Measurements from ENCODE around the gene PRKD1. TPM values are rescaled to one million over a fixed set of nuclear protein-coding genes. Genes with fewer than 3 reads are reported as not detected.

PRKD1 gene
- total RNA-seq, 2 experiments from 2014 or later, result not detected

- ATAC-seq (ENCODE audit: poor library complexity) (no peak), DNase-seq (no peak)
- Mint-ChIP-seq H3K9me3 (peaks cover 2% of the 10 kb centered on the region), H3K27me3 (no peaks in the 10 kb centered on the region), H3K36me3 (ENCODE audit: low read depth) (no peaks in the 10 kb centered on the region), H3K4me3 (no peak overlapping the region), H3K27ac (no peak overlapping the region), H3K4me1 (ENCODE audit: low read depth) (no peaks in the 10 kb centered on the region)
- Histone ChIP-seq H3K27me3 (ENCODE audit: control insufficient read depth in 1 of 2, insufficient read depth in 2 of 2, low read length in 2 of 2) (no peaks in the 10 kb centered on the region), H3K27ac (ENCODE audit: low read depth in 1 of 2, low read length in 2 of 2) (no peak overlapping the region), H3K9me3 (ENCODE audit: control insufficient read depth in 1 of 2, insufficient read depth in 1 of 2, low read length in 2 of 2) (no peaks in the 10 kb centered on the region), H3K36me3 (ENCODE audit: insufficient read depth, low read length) (no peaks in the 10 kb centered on the region), H3K4me1 (ENCODE audit: insufficient read depth, low read length) (no peaks in the 10 kb centered on the region), H3K4me3 (ENCODE audit: low read length) (no peak overlapping the region)
- intact Hi-C loops (cut with DNase I, micrococcal nuclease), result no loop called here
- TF ChIP-seq CTCF (IDR thresholded peaks at IDR 0.05), result no peak
- CTCF ChIA-PET, result no interaction called here
- POLR2A ChIA-PET, result no interaction called here
These were observed 263.1 kb downstream of the PRKD1 start for GRCh38 chr14:29664515-29664914.

DNA sequence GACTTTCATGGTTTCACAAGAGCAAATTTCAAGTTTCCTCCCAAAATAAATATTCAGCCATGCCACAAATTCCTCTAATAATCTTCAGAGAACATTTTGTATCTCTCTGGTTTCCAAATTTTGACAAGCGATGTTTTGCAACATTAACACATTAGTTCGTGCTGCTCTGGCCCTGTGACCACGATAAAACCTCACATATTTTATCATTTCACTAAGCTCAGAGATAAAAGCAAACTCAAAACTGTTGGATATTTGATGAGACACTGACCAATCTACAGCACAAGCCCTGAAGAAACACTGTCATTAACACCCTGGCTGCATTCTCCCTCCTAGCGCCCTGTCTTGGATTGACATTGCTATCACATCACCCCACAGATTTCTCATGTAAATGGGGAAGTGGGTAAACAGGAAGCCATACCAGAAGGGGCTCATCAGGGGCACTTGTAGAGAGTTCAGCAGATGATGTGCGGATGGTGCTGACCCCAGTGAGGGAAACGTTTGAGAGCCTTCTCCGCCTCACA lies 264.3 kb downstream of the PRKD1 start:
- no peaks in the 10 kb centered on the region for H3K36me3 Mint-ChIP-seq (ENCODE audit: low read depth)
- H3K36me3 ChIP-seq (ENCODE audit: insufficient read depth, low read length), result no peaks in the 10 kb centered on the region
- no peak for TF ChIP-seq CTCF (IDR thresholded peaks at IDR 0.05)
- intact Hi-C loops (cut with DNase I, micrococcal nuclease), result no loop called here
- no peak overlapping the region for H3K27ac Mint-ChIP-seq
- POLR2A ChIA-PET, result no interaction called here
- no peak for DNase-seq
- no peaks in the 10 kb centered on the region for H3K27me3 Mint-ChIP-seq
- H3K9me3 ChIP-seq (ENCODE audit: control insufficient read depth in 1 of 2, insufficient read depth in 1 of 2, low read length in 2 of 2), result no peaks in the 10 kb centered on the region
- H3K4me1 Mint-ChIP-seq (ENCODE audit: low read depth), result no peaks in the 10 kb centered on the region
- no peak overlapping the region for H3K27ac ChIP-seq (ENCODE audit: low read depth in 1 of 2, low read length in 2 of 2)
- H3K4me1 ChIP-seq (ENCODE audit: insufficient read depth, low read length), result no peaks in the 10 kb centered on the region
- H3K4me3 ChIP-seq (ENCODE audit: low read length), result no peak overlapping the region
- H3K9me3 Mint-ChIP-seq, result no peaks in the 10 kb centered on the region
- H3K27me3 ChIP-seq (ENCODE audit: control insufficient read depth in 1 of 2, insufficient read depth in 2 of 2, low read length in 2 of 2), result no peaks in the 10 kb centered on the region
- H3K4me3 Mint-ChIP-seq, result no peak overlapping the region
- CTCF ChIA-PET, result no interaction called here
- ATAC-seq (ENCODE audit: poor library complexity), result no peak

GRCh38 chr14:29654901-29655550 lies 272.6 kb downstream of the PRKD1 start:
- peaks cover under 1% of the 10 kb centered on the region for H3K36me3 Mint-ChIP-seq (ENCODE audit: low read depth)
- no peaks in the 10 kb centered on the region for H3K27me3 ChIP-seq (ENCODE audit: control insufficient read depth in 1 of 2, insufficient read depth in 2 of 2, low read length in 2 of 2)
- no peaks in the 10 kb centered on the region for H3K4me1 Mint-ChIP-seq (ENCODE audit: low read depth)
- no peak for DNase-seq
- ATAC-seq (ENCODE audit: poor library complexity), result no peak
- no peaks in the 10 kb centered on the region for H3K9me3 Mint-ChIP-seq
- no peak overlapping the region for H3K4me3 Mint-ChIP-seq
- ChIA-PET CTCF (no interaction called here), POLR2A (no interaction called here)
- no peak overlapping the region for H3K27ac ChIP-seq (ENCODE audit: low read depth in 1 of 2, low read length in 2 of 2)
- H3K9me3 ChIP-seq (ENCODE audit: control insufficient read depth in 1 of 2, insufficient read depth in 1 of 2, low read length in 2 of 2), result peaks cover 0 to 8% of the 10 kb centered on the region in 2 experiments
- H3K27ac Mint-ChIP-seq, result no peak overlapping the region
- no peak overlapping the region for H3K4me3 ChIP-seq (ENCODE audit: low read length)
- TF ChIP-seq CTCF (IDR thresholded peaks at IDR 0.05), result no peak
- no peaks in the 10 kb centered on the region for H3K27me3 Mint-ChIP-seq
- intact Hi-C loops (cut with DNase I, micrococcal nuclease), result no loop called here
- H3K36me3 ChIP-seq (ENCODE audit: insufficient read depth, low read length), result no peaks in the 10 kb centered on the region
- no peaks in the 10 kb centered on the region for H3K4me1 ChIP-seq (ENCODE audit: insufficient read depth, low read length)
